H9 (cell line): Measurements from ENCODE around the gene SEMG2. TPM values are rescaled to one million over a fixed set of nuclear protein-coding genes. Genes with fewer than 3 reads are reported as not detected.

ENCODE experiments used
- DNase-seq: peaks from one replicate; pipeline ENCODE4 v3.0.0-alpha.2; 2017
- H2AFZ ChIP-seq: one replicate; pipeline ENCODE4 v1.6.1; 2013; ENCODE audit warnings: mild to moderate bottlenecking, low read length, control low read depth, moderate library complexity
- H2AK5ac ChIP-seq: 2 replicates; pipeline ENCODE4 v1.6.1; 2013; ENCODE audit warnings: low read length, control low read depth, mixed read lengths; ENCODE audit not compliant: insufficient read length
- H2BK120ac ChIP-seq: one replicate; pipeline ENCODE4 v1.6.1; 2013; ENCODE audit warnings: low read depth, mild to moderate bottlenecking, low read length, control low read depth, inconsistent platforms; ENCODE audit not compliant: poor library complexity, severe bottlenecking
- H2BK12ac ChIP-seq: 2 replicates; pipeline ENCODE4 v1.6.1; 2013; ENCODE audit warnings: low read length, control low read depth, mixed read lengths, low read depth; ENCODE audit not compliant: insufficient read length
- H2BK15ac ChIP-seq: 2 replicates; pipeline ENCODE4 v1.6.1; 2013; ENCODE audit warnings: low read depth, low read length, control low read depth
- H2BK20ac ChIP-seq: one replicate; pipeline ENCODE4 v1.6.1; 2013; ENCODE audit warnings: low read depth, mild to moderate bottlenecking, low read length, control low read depth, inconsistent platforms; ENCODE audit not compliant: poor library complexity, severe bottlenecking
- H2BK5ac ChIP-seq: 2 replicates; pipeline ENCODE4 v1.6.1; 2013; ENCODE audit warnings: low read length, control low read depth, mixed read lengths; ENCODE audit not compliant: insufficient read length
- H3K14ac ChIP-seq: 2 replicates; pipeline ENCODE4 v1.6.1; 2013; ENCODE audit warnings: low read length, control low read depth; ENCODE audit not compliant: insufficient read depth
- H3K18ac ChIP-seq: 2 replicates; pipeline ENCODE4 v1.6.1; 2013; ENCODE audit warnings: low read depth, mild to moderate bottlenecking, mixed read lengths, low read length, control low read depth; ENCODE audit not compliant: insufficient read length
- H3K23ac ChIP-seq: 2 replicates; pipeline ENCODE4 v1.6.1; 2013; ENCODE audit warnings: low read length, control low read depth, mixed read lengths, low read depth; ENCODE audit not compliant: insufficient read length
- H3K23me2 ChIP-seq: 2 replicates; pipeline ENCODE4 v1.6.1; 2013; ENCODE audit warnings: low read depth, mild to moderate bottlenecking, mixed read lengths, low read length, control low read depth; ENCODE audit not compliant: insufficient read length, poor library complexity, severe bottlenecking
- H3K27ac ChIP-seq: 2 replicates; pipeline ENCODE4 v1.5.1; 2013; ENCODE audit warnings: low read length, control low read depth, mixed read lengths, low read depth; ENCODE audit not compliant: insufficient read length
- H3K27me3 ChIP-seq: 2 replicates; pipeline ENCODE4 v1.6.1; 2013; ENCODE audit warnings: low read length, control low read depth, inconsistent platforms; ENCODE audit not compliant: insufficient read depth
- H3K4ac ChIP-seq: 2 replicates; pipeline ENCODE4 v1.6.1; 2013; ENCODE audit warnings: low read depth, mild to moderate bottlenecking, control low read depth, inconsistent platforms, low read length, moderate library complexity
- H3K4me1 ChIP-seq: 2 replicates; pipeline ENCODE4 v1.6.1; 2013; ENCODE audit warnings: low read length, control low read depth, inconsistent platforms; ENCODE audit not compliant: insufficient read depth
- H3K4me2 ChIP-seq: 2 replicates; pipeline ENCODE4 v1.6.1; 2013; ENCODE audit warnings: low read length, control low read depth, mixed read lengths; ENCODE audit not compliant: insufficient read length, insufficient read depth
- H3K56ac ChIP-seq: 2 replicates; pipeline ENCODE4 v1.6.1; 2013; ENCODE audit warnings: low read depth, mild to moderate bottlenecking, mixed read lengths, low read length, control low read depth; ENCODE audit not compliant: insufficient read length
- H3K79me1 ChIP-seq: 2 replicates; pipeline ENCODE4 v1.6.1; 2013; ENCODE audit warnings: low read depth, mild to moderate bottlenecking, moderate library complexity, low read length, control low read depth, inconsistent platforms; ENCODE audit not compliant: insufficient read depth, poor library complexity, severe bottlenecking
- H3K79me2 ChIP-seq: 2 replicates; pipeline ENCODE4 v1.6.1; 2013; ENCODE audit warnings: low read length, control low read depth, inconsistent platforms; ENCODE audit not compliant: insufficient read depth
- H3K9ac ChIP-seq: 2 replicates; pipeline ENCODE4 v1.6.1; 2013; ENCODE audit warnings: low read length, control low read depth, mixed read lengths; ENCODE audit not compliant: insufficient read length; ENCODE audit errors: extremely low read depth
- H3K9me3 ChIP-seq: one replicate; pipeline ENCODE4 v1.6.1; 2013; ENCODE audit warnings: low read depth, low read length, inconsistent platforms; ENCODE audit not compliant: control insufficient read depth
- H3T11ph ChIP-seq: one replicate; pipeline ENCODE4 v1.6.1; 2013; ENCODE audit warnings: mild to moderate bottlenecking, low read length, control low read depth, inconsistent platforms
- H4K20me1 ChIP-seq: one replicate; pipeline ENCODE4 v1.6.1; 2013; ENCODE audit not compliant: control insufficient read depth, insufficient read length, insufficient read depth
- H4K5ac ChIP-seq: 2 replicates; pipeline ENCODE4 v1.6.1; 2013; ENCODE audit warnings: low read depth, mild to moderate bottlenecking, mixed read lengths, low read length, control low read depth; ENCODE audit not compliant: insufficient read length
- H4K8ac ChIP-seq: replicated peaks from 2 replicates; pipeline ENCODE4 v1.6.1; 2013; ENCODE audit warnings: low read length, control low read depth, mixed read lengths, low read depth; ENCODE audit not compliant: insufficient read length
- H4K91ac ChIP-seq: 2 replicates; pipeline ENCODE4 v1.6.1; 2013; ENCODE audit warnings: low read depth, mild to moderate bottlenecking, moderate library complexity, mixed read lengths, low read length, control low read depth; ENCODE audit not compliant: insufficient read length
- H3K27ac Mint-ChIP-seq, 3 experiments: 2 replicates in 2 of 3; 3 replicates in 1 of 3; pipeline ENCODE4 v1.8.0; 2020 to 2021; ENCODE audit warnings: mixed read lengths in 3 of 3, mild to moderate bottlenecking in 1 of 3, moderate library complexity in 1 of 3
- H3K27me3 Mint-ChIP-seq: 2 replicates; pipeline ENCODE4 v1.8.0; 2021; ENCODE audit warnings: low read depth, mild to moderate bottlenecking, moderate library complexity, mixed read lengths
- H3K36me3 Mint-ChIP-seq, 3 experiments: 2 replicates in 2 of 3; 3 replicates in 1 of 3; pipeline ENCODE4 v1.8.0; 2020 to 2021; ENCODE audit warnings: low read depth in 3 of 3, mixed read lengths in 3 of 3; ENCODE audit not compliant: insufficient read depth in 1 of 3
- H3K4me1 Mint-ChIP-seq, 2 experiments: 2 replicates each; pipeline ENCODE4 v1.8.0; 2020; ENCODE audit warnings: mixed read lengths in 2 of 2
- H3K4me3 Mint-ChIP-seq, 2 experiments: 2 replicates in 1 of 2; 3 replicates in 1 of 2; pipeline ENCODE4 v1.8.0; 2020 to 2021; ENCODE audit warnings: mild to moderate bottlenecking in 2 of 2, mixed read lengths in 2 of 2, moderate library complexity in 1 of 2
- H3K9me3 Mint-ChIP-seq, 2 experiments: 2 replicates in 1 of 2; 3 replicates in 1 of 2; pipeline ENCODE4 v1.8.0; 2020; ENCODE audit warnings: mild to moderate bottlenecking in 2 of 2, mixed read lengths in 2 of 2, moderate library complexity in 1 of 2
- CTCF ChIP-seq: fragments of 200-600 bp; sonication (generic); conservative IDR thresholded peaks from 3 replicates; pipeline ENCODE4 v1.8.0; 2021; ENCODE audit warnings: antibody characterized with exemption, mild to moderate bottlenecking
- total RNA-seq: library from RNA; stranded (reverse); gene quantifications from 2 replicates; pipeline ENCODE4 v1.2.1, GENCODE V29; 2021

The SEMG2 gene
- total RNA-seq, 1 experiment from 2014 or later, result not detected

GRCh38 chr20:45223136-45223535 lies 2.0 kb downstream of the SEMG2 start:
- H3K27me3 ChIP-seq, result no peaks in the 10 kb centered on the region; the same call in 1 of the 2 replicates
- no peak overlapping the region for H3T11ph ChIP-seq
- Mint-ChIP-seq H3K4me3 (no peak overlapping the region), H3K27me3 (peaks cover 59% of the 10 kb centered on the region), H3K36me3 (no peaks in the 10 kb centered on the region), H3K27ac (no peak overlapping the region), H3K9me3 (no peaks in the 10 kb centered on the region), H3K4me1 (no peaks in the 10 kb centered on the region)
- H2BK15ac ChIP-seq, result no peak overlapping the region
- H3K4me1 ChIP-seq, result no peaks in the 10 kb centered on the region
- no peak for DNase-seq
- no peak overlapping the region for H2AK5ac ChIP-seq
- no peak overlapping the region for H3K27ac ChIP-seq
- no peak overlapping the region for H3K4me2 ChIP-seq
- no peak overlapping the region for H3K9ac ChIP-seq
- H3K4ac ChIP-seq, result no peak overlapping the region
- no peaks in the 10 kb centered on the region for H4K20me1 ChIP-seq
- H3K56ac ChIP-seq, result no peak overlapping the region
- no peak overlapping the region for H4K5ac ChIP-seq
- H3K23ac ChIP-seq, result no peak overlapping the region
- no peak overlapping the region for H3K18ac ChIP-seq
- no peak overlapping the region for H2BK120ac ChIP-seq
- no peak overlapping the region for H2BK5ac ChIP-seq
- no peak overlapping the region for H2AFZ ChIP-seq
- no peaks in the 10 kb centered on the region for H3K79me2 ChIP-seq
- no peak overlapping the region for H4K91ac ChIP-seq
- TF ChIP-seq CTCF, result no peak
- H3K9me3 ChIP-seq, result no peaks in the 10 kb centered on the region
- no peaks in the 10 kb centered on the region for H3K79me1 ChIP-seq
- H2BK12ac ChIP-seq, result no peak overlapping the region
- H3K23me2 ChIP-seq, result no peaks in the 10 kb centered on the region
- no peak overlapping the region for H4K8ac ChIP-seq
- H3K14ac ChIP-seq, result no peak overlapping the region
- no peak overlapping the region for H2BK20ac ChIP-seq
